Breast epithelium (tissue), 4 donors: ENCODE measurements around the gene CGRRF1. TPM values are rescaled to one million over a fixed set of nuclear protein-coding genes. Genes with fewer than 3 reads are reported as not detected.

Experiments used
- DNase-seq, 2 donors: peaks; one replicate each; pipeline ENCODE4 v3.0.0-alpha.2; 2019; ENCODE audit warnings: low spot score in 2 of 2
- H3K27ac ChIP-seq, 2 donors: fragments of 200-600 bp; sonication (generic) in 1 of 2; one replicate each; pipeline ENCODE4 v1.5.1; 2016 to 2019; ENCODE audit warnings: mild to moderate bottlenecking in 1 of 2
- H3K27me3 ChIP-seq, 2 donors: fragments of 200-600 bp; sonication (generic) in 1 of 2; one replicate each; pipeline versions ENCODE4 v1.5.1 to v1.6.0; 2017 to 2019; ENCODE audit warnings: control low read depth in 1 of 2, mild to moderate bottlenecking in 1 of 2
- H3K36me3 ChIP-seq: fragments of 200-600 bp; one replicate; pipeline ENCODE4 v1.5.1; 2019
- H3K4me1 ChIP-seq, 2 donors: fragments of 200-600 bp; sonication (generic); one replicate each; pipeline ENCODE4 v1.5.1; 2016 to 2019; ENCODE audit warnings: control low read depth in 1 of 2
- H3K4me3 ChIP-seq, 3 donors: fragments of 200-600 bp; sonication (generic); 1 replicate in 2 of 3; 2 replicates in 1 of 3; pipeline ENCODE4 v1.5.1; 2016 to 2019; ENCODE audit warnings: mild to moderate bottlenecking in 3 of 3, moderate library complexity in 2 of 3
- H3K9me3 ChIP-seq, 2 donors: fragments of 200-600 bp; sonication (generic) in 1 of 2; one replicate each; pipeline ENCODE4 v1.5.1; 2016 to 2019; ENCODE audit warnings: control low read depth in 1 of 2
- CTCF ChIP-seq, 3 donors: fragments of 450-650 bp; IDR thresholded peaks; one replicate each; pipeline ENCODE4 v1.5.1; 2016 to 2017; ENCODE audit warnings: antibody characterized with exemption in 3 of 3, mild to moderate bottlenecking in 3 of 3, moderate library complexity in 3 of 3
- POLR2A ChIP-seq: fragments of 450-650 bp; IDR thresholded peaks from one replicate; pipeline ENCODE4 v1.6.1; 2016; ENCODE audit warnings: antibody characterized with exemption, mild to moderate bottlenecking, moderate library complexity
- POLR2AphosphoS5 ChIP-seq, 3 donors: sonication (generic); formaldehyde crosslinking; IDR thresholded peaks; one replicate each; pipeline ENCODE4 v1.6.1; 2017; ENCODE audit warnings: antibody characterized with exemption in 3 of 3
- intact Hi-C: fragments of 100-400 bp; cut with DNase I; formaldehyde crosslinking; loops from one replicate; pipeline ENCODE4 v1.15.1; 2023; ENCODE audit warnings: low total_unique reads
- total RNA-seq, 3 donors: library from RNA; depleted of rRNA; stranded (reverse); fragments of >200 nt; gene quantifications; one replicate each; pipeline ENCODE4 v1.1.0, GENCODE V29; 2016

The CGRRF1 gene
- total RNA-seq, 3 donors from 2014 or later = 21.0 to 25.5 (median 23.6) TPM

GRCh38 chr14:54489318-54489683, 20.4 kb upstream of the CGRRF1 start:
- Histone ChIP-seq H3K4me3 (peak overlapping the region; percentile 77 to 96 (median 93)), H3K36me3 (no peaks in the 10 kb centered on the region), H3K4me1 (no peaks in the 10 kb centered on the region), H3K27me3 (no peaks in the 10 kb centered on the region), H3K9me3 (no peaks in the 10 kb centered on the region), H3K27ac (peak overlapping the region; percentile 97 to 99)
- TF ChIP-seq POLR2AphosphoS5 (IDR thresholded peaks at IDR 0.05) (no peak), POLR2A (no peak), CTCF (IDR thresholded peaks at IDR 0.05) (peak in 1 of 3 donors; percentile 13)
- intact Hi-C loops = no loop called here
- no peak for DNase-seq

- Histone ChIP-seq H3K27me3 (no peaks in the 10 kb centered on the region), H3K9me3 (no peaks in the 10 kb centered on the region), H3K27ac (peak overlapping the region; percentile 97 to 99), H3K36me3 (no peaks in the 10 kb centered on the region), H3K4me1 (no peaks in the 10 kb centered on the region), H3K4me3 (peak overlapping the region in 2 of 3 donors; percentile 93 to 96)
- TF ChIP-seq CTCF (IDR thresholded peaks at IDR 0.05) = no peak
- TF ChIP-seq POLR2AphosphoS5 (IDR thresholded peaks at IDR 0.05) = no peak
- no peak for TF ChIP-seq POLR2A
- intact Hi-C loops = loop anchor here (2.0 kb wide), 1 partner anchor 45 kb away; no protein-coding TSS in a partner anchor
- DNase-seq = no peak
Observed at GRCh38 chr14:54489731-54490444, 19.8 kb upstream of the CGRRF1 start.

- intact Hi-C loops = loop anchor here (2.0 kb wide), 1 partner anchor 46 kb away; no protein-coding TSS in a partner anchor
- H3K4me3 ChIP-seq = no peak overlapping the region
Observed at GRCh38 chr14:54490445-54491175, 19.1 kb upstream of the CGRRF1 start.

GRCh38 chr14:54493293-54493692, 16.4 kb upstream of the CGRRF1 start:
- H3K27ac ChIP-seq = peak overlapping the region; percentile 30 to 41
- H3K36me3 ChIP-seq = no peaks in the 10 kb centered on the region
- no peak for DNase-seq
- intact Hi-C loops = no loop called here
- no peaks in the 10 kb centered on the region for H3K9me3 ChIP-seq
- no peaks in the 10 kb centered on the region for H3K4me1 ChIP-seq
- no peak for TF ChIP-seq POLR2AphosphoS5 (IDR thresholded peaks at IDR 0.05)
- no peak for TF ChIP-seq POLR2A
- TF ChIP-seq CTCF (IDR thresholded peaks at IDR 0.05) = no peak
- H3K27me3 ChIP-seq = no peaks in the 10 kb centered on the region
- peak overlapping the region in 2 of 3 donors; percentile 29 to 47 for H3K4me3 ChIP-seq

More at GRCh38 chr14:54490445-54491175, 19.1 kb upstream of the CGRRF1 start:
- no peaks in the 10 kb centered on the region for H3K9me3 ChIP-seq
- H3K4me1 ChIP-seq = no peaks in the 10 kb centered on the region
- TF ChIP-seq POLR2A = no peak
- no peak for TF ChIP-seq CTCF (IDR thresholded peaks at IDR 0.05)
- no peak for TF ChIP-seq POLR2AphosphoS5 (IDR thresholded peaks at IDR 0.05)
- no peaks in the 10 kb centered on the region for H3K36me3 ChIP-seq
- H3K27me3 ChIP-seq = no peaks in the 10 kb centered on the region
- peak overlapping the region; percentile 18 to 33 for H3K27ac ChIP-seq
- DNase-seq = no peak

GRCh38 chr14:54497224-54497623, 12.5 kb upstream of the CGRRF1 start:
- Histone ChIP-seq H3K4me3 (no peak overlapping the region), H3K36me3 (no peaks in the 10 kb centered on the region), H3K4me1 (no peaks in the 10 kb centered on the region), H3K27me3 (no peaks in the 10 kb centered on the region), H3K27ac (no peak overlapping the region), H3K9me3 (no peaks in the 10 kb centered on the region)
- intact Hi-C loops = no loop called here
- TF ChIP-seq CTCF (IDR thresholded peaks at IDR 0.05) = no peak
- TF ChIP-seq POLR2A = no peak
- no peak for TF ChIP-seq POLR2AphosphoS5 (IDR thresholded peaks at IDR 0.05)
- DNase-seq = no peak
